ENCODE measurements around the gene IL4R. TPM values are rescaled to one million over a fixed set of nuclear protein-coding genes. Genes with fewer than 3 reads are reported as not detected.

Gene IL4R
- total and polyA plus RNA-seq, 2 of the 13 experiments (the other 11 are each of a cell fraction or from before 2014, with no cell fraction given), result 15.9 to 49.6 TPM

DNA sequence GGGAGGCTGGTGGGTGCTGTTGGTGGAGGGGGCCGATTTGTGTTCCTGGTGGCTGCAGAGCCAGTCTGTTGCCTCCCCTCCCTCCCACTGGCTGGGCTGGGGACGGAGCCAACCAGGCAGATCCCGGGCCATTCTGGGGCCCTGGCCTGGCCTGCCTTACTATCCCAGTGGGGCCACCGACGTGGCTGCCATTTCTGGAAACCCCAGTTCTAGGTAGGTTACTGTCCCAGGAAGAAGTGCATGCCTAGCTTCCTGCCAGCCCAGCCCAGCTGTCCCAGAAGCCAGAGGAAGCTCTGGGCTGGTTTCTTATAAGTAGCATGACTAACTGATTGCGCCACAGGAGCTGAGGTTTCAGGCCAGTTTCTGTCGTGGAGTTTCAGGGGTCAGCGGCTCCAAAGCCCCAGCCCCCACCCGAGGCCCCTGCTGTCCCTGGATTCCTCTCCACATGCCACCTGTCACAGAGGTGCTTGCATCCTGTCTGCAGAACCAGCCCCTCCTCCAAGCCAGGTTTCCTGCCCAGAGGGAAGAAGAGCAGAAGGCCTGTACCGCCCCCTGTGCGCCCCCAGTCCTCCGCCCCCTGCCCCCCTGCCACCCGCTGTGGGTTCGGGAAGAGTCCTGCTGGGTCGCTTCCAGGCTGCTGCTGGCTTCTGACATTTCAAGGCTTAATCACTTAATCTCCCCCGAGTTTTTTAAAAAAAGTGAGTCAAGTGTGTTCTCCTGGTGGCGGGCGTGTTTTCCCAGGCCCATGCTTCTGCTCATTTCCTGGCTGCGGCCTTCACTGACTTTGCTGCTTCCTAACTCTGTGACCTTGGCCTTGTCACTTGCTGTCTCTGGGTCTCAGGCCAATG, 13.2 kb downstream of the IL4R start (continued):
- TF ChIP-seq CC2D1A (CRISPR knock-in tag; IDR thresholded peaks at IDR 0.05) (no peak), RBAK (CRISPR knock-in tag; IDR thresholded peaks at IDR 0.05) (no peak), GZF1 (CRISPR knock-in tag; IDR thresholded peaks at IDR 0.05) (no peak), ZNF292 (CRISPR knock-in tag; IDR thresholded peaks at IDR 0.05; ENCODE audit: borderline replicate concordance, low read depth) (peak; percentile 14), GFI1 (CRISPR knock-in tag; IDR thresholded peaks at IDR 0.05; ENCODE audit: borderline replicate concordance) (no peak), GATAD2A (CRISPR knock-in tag; IDR thresholded peaks at IDR 0.05) (peak; percentile 36), ZNF496 (CRISPR knock-in tag; IDR thresholded peaks at IDR 0.05; ENCODE audit: insufficient replicate concordance) (no peak), KMT2A (CRISPR knock-in tag; IDR thresholded peaks at IDR 0.05) (no peak), PHF20 (CRISPR knock-in tag; IDR thresholded peaks at IDR 0.05) (no peak), ZNF33A (CRISPR knock-in tag; IDR thresholded peaks at IDR 0.05; ENCODE audit: borderline replicate concordance) (no peak), RARA (CRISPR knock-in tag; IDR thresholded peaks at IDR 0.05) (peak; percentile 79), ZBTB7B (CRISPR knock-in tag; IDR thresholded peaks at IDR 0.05) (peak; percentile 60), ZNF660 (CRISPR knock-in tag; IDR thresholded peaks at IDR 0.05; ENCODE audit: borderline replicate concordance, low read depth) (no peak), ZFP36 (IDR thresholded peaks at IDR 0.05; ENCODE audit: borderline replicate concordance, low read depth, low read length, partially characterized antibody) (no peak), REL (CRISPR knock-in tag; conservative IDR thresholded peaks at IDR 0.05) (no peak), HMG20A (CRISPR knock-in tag; IDR thresholded peaks at IDR 0.05; ENCODE audit: borderline replicate concordance) (no peak), NFIC (IDR thresholded peaks at IDR 0.05; ENCODE audit: low read length) (no peak), ZNF878 (CRISPR knock-in tag; IDR thresholded peaks at IDR 0.05) (no peak), KDM3A (CRISPR knock-in tag; IDR thresholded peaks at IDR 0.05; ENCODE audit: low read depth) (no peak; the same call in 1 of the 2 replicates)
- TF ChIP-seq, protein P1, sequence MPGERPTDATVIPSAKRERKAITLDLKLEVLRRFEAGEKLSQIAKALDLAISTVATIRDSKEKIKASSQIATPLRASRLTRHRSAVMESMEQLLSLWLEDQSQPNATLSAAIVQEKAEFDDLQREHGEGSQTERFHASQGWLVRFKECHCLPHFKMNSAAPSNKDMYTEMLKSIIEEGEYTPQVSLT (CRISPR knock-in tag; IDR thresholded peaks at IDR 0.05; ENCODE audit: borderline replicate concordance, low read depth), result no peak
- TF ChIP-seq, protein P2, sequence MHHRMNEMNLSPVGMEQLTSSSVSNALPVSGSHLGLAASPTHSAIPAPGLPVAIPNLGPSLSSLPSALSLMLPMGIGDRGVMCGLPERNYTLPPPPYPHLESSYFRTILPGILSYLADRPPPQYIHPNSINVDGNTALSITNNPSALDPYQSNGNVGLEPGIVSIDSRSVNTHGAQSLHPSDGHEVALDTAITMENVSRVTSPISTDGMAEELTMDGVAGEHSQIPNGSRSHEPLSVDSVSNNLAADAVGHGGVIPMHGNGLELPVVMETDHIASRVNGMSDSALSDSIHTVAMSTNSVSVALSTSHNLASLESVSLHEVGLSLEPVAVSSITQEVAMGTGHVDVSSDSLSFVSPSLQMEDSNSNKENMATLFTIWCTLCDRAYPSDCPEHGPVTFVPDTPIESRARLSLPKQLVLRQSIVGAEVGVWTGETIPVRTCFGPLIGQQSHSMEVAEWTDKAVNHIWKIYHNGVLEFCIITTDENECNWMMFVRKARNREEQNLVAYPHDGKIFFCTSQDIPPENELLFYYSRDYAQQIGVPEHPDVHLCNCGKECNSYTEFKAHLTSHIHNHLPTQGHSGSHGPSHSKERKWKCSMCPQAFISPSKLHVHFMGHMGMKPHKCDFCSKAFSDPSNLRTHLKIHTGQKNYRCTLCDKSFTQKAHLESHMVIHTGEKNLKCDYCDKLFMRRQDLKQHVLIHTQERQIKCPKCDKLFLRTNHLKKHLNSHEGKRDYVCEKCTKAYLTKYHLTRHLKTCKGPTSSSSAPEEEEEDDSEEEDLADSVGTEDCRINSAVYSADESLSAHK (CRISPR knock-in tag; IDR thresholded peaks at IDR 0.05; ENCODE audit: borderline replicate concordance), result no peak
- TF ChIP-seq, protein P3, sequence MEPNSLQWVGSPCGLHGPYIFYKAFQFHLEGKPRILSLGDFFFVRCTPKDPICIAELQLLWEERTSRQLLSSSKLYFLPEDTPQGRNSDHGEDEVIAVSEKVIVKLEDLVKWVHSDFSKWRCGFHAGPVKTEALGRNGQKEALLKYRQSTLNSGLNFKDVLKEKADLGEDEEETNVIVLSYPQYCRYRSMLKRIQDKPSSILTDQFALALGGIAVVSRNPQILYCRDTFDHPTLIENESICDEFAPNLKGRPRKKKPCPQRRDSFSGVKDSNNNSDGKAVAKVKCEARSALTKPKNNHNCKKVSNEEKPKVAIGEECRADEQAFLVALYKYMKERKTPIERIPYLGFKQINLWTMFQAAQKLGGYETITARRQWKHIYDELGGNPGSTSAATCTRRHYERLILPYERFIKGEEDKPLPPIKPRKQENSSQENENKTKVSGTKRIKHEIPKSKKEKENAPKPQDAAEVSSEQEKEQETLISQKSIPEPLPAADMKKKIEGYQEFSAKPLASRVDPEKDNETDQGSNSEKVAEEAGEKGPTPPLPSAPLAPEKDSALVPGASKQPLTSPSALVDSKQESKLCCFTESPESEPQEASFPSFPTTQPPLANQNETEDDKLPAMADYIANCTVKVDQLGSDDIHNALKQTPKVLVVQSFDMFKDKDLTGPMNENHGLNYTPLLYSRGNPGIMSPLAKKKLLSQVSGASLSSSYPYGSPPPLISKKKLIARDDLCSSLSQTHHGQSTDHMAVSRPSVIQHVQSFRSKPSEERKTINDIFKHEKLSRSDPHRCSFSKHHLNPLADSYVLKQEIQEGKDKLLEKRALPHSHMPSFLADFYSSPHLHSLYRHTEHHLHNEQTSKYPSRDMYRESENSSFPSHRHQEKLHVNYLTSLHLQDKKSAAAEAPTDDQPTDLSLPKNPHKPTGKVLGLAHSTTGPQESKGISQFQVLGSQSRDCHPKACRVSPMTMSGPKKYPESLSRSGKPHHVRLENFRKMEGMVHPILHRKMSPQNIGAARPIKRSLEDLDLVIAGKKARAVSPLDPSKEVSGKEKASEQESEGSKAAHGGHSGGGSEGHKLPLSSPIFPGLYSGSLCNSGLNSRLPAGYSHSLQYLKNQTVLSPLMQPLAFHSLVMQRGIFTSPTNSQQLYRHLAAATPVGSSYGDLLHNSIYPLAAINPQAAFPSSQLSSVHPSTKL (CRISPR knock-in tag; IDR thresholded peaks at IDR 0.05), result peak; percentile 21
- TF ChIP-seq, protein P4, sequence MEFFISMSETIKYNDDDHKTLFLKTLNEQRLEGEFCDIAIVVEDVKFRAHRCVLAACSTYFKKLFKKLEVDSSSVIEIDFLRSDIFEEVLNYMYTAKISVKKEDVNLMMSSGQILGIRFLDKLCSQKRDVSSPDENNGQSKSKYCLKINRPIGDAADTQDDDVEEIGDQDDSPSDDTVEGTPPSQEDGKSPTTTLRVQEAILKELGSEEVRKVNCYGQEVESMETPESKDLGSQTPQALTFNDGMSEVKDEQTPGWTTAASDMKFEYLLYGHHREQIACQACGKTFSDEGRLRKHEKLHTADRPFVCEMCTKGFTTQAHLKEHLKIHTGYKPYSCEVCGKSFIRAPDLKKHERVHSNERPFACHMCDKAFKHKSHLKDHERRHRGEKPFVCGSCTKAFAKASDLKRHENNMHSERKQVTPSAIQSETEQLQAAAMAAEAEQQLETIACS (CRISPR knock-in tag; IDR thresholded peaks at IDR 0.05), result no peak

All from HepG2 (cell line).